ENCODE measurements around the gene EPB41L1. TPM values are rescaled to one million over a fixed set of nuclear protein-coding genes. Genes with fewer than 3 reads are reported as not detected.

The EPB41L1 gene
- polyA plus RNA-seq, 3 donors = 0.05 TPM; not detected in 2

DNA sequence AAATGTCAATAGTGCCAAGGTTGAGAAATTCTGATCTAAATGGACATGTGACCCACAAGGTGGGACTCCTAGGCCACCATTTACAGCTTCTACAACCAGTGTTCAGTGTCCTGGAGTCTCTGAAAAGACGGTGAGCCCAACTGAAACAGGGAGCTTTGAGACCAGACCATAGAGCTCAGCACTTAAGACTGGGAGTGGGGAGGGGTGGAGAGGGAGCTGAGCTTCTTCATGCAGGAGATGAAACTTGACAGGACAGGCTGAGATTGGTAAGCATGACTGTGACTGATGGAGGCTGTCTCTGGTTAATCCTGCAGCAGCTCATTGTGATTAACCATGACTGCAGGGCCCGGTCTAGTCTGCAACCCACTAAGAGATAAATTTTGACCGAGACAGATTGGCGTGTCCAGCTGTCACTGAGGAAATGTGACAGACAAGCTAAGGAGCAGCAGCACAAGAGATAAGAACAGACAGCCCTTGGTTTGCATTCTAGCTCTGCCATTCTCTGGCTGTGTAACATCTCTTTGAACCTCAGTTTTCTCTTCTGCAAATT, 80.3 kb downstream of the EPB41L1 start:
- Histone ChIP-seq H3K36me3 (replicated peaks in 1 of 2; ENCODE audit: control insufficient read depth in 1 of 2, insufficient read depth in 2 of 2, low read length in 2 of 2) (peaks cover 5 to 11% of the 10 kb centered on the region in 2 donors), H3K79me2 (ENCODE audit: insufficient read depth, low read length) (peaks cover 35% of the 10 kb centered on the region), H3K9ac (ENCODE audit: insufficient read depth, low read length, poor library complexity, severe bottlenecking) (no peak overlapping the region), H3K4me3 (replicated peaks in 1 of 3; ENCODE audit: low read depth in 2 of 3, low read length in 3 of 3) (no peak overlapping the region), H3K4me2 (replicated peaks; ENCODE audit: extremely low read depth, low read length, poor library complexity, severe bottlenecking) (no peak overlapping the region), H3K27me3 (ENCODE audit: control insufficient read depth in 2 of 2, insufficient read depth in 2 of 2, low read length in 2 of 2) (no peaks in the 10 kb centered on the region), H3K4me1 (ENCODE audit: control insufficient read depth in 1 of 2, insufficient read depth in 2 of 2, low read length in 2 of 2) (peaks cover 13 to 20% of the 10 kb centered on the region in 2 donors), H3K9me3 (replicated peaks in 1 of 2; ENCODE audit: control insufficient read depth in 1 of 2, insufficient read depth in 1 of 2, low read length in 2 of 2) (no peaks in the 10 kb centered on the region), H2AFZ (ENCODE audit: insufficient read depth, low read depth, low read length, poor library complexity, severe bottlenecking) (peak overlapping the region; percentile 100), H3K27ac (ENCODE audit: low read depth in 1 of 2, low read length in 2 of 2) (no peak overlapping the region), H4K20me1 (ENCODE audit: insufficient read depth, low read length) (peaks cover 9% of the 10 kb centered on the region)
- Mint-ChIP-seq H3K36me3 (peaks cover 7 to 10% of the 10 kb centered on the region in 2 donors), H3K9me3 (peaks cover 0 to 1% (median 0%) of the 10 kb centered on the region in 7 donors), H3K27ac (peak overlapping the region in 1 of 7 donors; percentile 28), H3K27me3 (ENCODE audit: low read depth in 3 of 3) (peaks cover 2 to 7% (median 3%) of the 10 kb centered on the region in 3 donors), H3K4me1 (peaks cover 25% of the 10 kb centered on the region), H3K4me3 (no peak overlapping the region)
- 95% methylated on average over 3 of the region's 4 CpGs for WGBS (ENCODE audit: insufficient coverage)
- intact Hi-C loops (cut with micrococcal nuclease) = no loop called here
- no peak for DNase-seq
- TF ChIP-seq, protein P1, sequence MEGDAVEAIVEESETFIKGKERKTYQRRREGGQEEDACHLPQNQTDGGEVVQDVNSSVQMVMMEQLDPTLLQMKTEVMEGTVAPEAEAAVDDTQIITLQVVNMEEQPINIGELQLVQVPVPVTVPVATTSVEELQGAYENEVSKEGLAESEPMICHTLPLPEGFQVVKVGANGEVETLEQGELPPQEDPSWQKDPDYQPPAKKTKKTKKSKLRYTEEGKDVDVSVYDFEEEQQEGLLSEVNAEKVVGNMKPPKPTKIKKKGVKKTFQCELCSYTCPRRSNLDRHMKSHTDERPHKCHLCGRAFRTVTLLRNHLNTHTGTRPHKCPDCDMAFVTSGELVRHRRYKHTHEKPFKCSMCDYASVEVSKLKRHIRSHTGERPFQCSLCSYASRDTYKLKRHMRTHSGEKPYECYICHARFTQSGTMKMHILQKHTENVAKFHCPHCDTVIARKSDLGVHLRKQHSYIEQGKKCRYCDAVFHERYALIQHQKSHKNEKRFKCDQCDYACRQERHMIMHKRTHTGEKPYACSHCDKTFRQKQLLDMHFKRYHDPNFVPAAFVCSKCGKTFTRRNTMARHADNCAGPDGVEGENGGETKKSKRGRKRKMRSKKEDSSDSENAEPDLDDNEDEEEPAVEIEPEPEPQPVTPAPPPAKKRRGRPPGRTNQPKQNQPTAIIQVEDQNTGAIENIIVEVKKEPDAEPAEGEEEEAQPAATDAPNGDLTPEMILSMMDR (IDR thresholded peaks at IDR 0.05) = no peak

DNA sequence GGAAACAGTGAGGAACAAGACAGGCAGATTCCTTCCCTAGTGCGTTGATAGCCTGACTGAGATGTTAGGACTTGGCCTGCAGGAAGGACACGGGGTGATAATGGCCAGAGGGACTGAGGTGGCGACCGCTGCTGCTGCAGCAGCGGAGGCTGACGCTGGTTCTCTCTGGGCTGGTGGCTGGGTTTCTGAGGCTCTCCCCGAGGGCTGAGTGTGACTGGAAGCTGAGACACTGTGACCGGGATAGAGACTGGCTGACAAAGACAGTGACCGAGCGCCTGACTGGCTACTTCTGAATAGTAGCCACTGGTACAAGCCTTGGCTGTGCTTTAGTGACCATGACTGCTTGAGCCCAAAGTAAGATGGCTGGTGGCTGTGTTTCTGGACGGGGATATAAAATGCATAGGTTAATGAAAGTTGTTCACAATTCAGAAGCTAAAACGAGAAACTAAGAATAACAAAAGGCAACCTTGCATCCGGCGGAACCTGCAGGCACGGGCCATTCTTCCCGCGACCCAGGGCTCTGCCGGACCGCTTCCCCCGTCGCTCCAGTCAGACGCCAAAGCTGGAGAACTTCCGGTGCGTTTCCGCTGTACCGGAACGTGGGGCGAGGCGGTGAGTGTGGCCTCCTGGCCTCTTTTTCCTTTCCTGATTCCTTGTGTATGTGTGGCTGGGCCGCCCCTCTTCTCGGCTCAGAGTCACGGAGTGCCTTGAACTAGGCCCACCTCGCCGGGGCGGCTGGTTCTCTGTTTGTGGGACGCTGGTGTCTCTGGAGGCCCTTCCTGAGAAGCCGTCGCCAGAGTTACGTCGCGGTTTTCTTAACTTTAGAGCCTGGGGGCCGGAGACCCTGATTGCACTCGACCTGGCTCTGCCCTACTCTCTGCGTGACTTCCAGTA, 81.6 kb downstream of the EPB41L1 start, which contains the start of gene AAR2:
AAR2 (plus strand) TSS at position 587 of the 894 bp plus-strand sequence. CDS start 3,391 bp downstream, outside the sequence.
- Histone ChIP-seq H3K79me2 (ENCODE audit: insufficient read depth, low read length) (peaks cover 44% of the 10 kb centered on the region), H3K4me1 (ENCODE audit: control insufficient read depth in 1 of 2, insufficient read depth in 2 of 2, low read length in 2 of 2) (peaks cover 13 to 20% of the 10 kb centered on the region in 2 donors), H3K9me3 (replicated peaks in 1 of 2; ENCODE audit: control insufficient read depth in 1 of 2, insufficient read depth in 1 of 2, low read length in 2 of 2) (no peaks in the 10 kb centered on the region), H3K9ac (ENCODE audit: insufficient read depth, low read length, poor library complexity, severe bottlenecking) (peak within 1 kb of the TSS; percentile 90), H2AFZ (ENCODE audit: insufficient read depth, low read depth, low read length, poor library complexity, severe bottlenecking) (peak within 1 kb of the TSS; percentile 100), H3K27ac (ENCODE audit: low read depth in 1 of 2, low read length in 2 of 2) (peak within 1 kb of the TSS; percentile 64 to 86), H3K4me2 (replicated peaks; ENCODE audit: extremely low read depth, low read length, poor library complexity, severe bottlenecking) (peak within 1 kb of the TSS; percentile 83), H3K27me3 (ENCODE audit: control insufficient read depth in 2 of 2, insufficient read depth in 2 of 2, low read length in 2 of 2) (no peaks in the 10 kb centered on the region), H3K4me3 (replicated peaks in 1 of 3; ENCODE audit: low read depth in 2 of 3, low read length in 3 of 3) (peak within 1 kb of the TSS; percentile 50 to 93 (median 87)), H3K36me3 (replicated peaks in 1 of 2; ENCODE audit: control insufficient read depth in 1 of 2, insufficient read depth in 2 of 2, low read length in 2 of 2) (peaks cover 18 to 24% of the 10 kb centered on the region in 2 donors), H4K20me1 (ENCODE audit: insufficient read depth, low read length) (peaks cover 19% of the 10 kb centered on the region)
- peak within 1 kb of the TSS; percentile 88 to 96 (median 93) for H3K27ac Mint-ChIP-seq
- TF ChIP-seq, protein P1 (IDR thresholded peaks at IDR 0.05) = no peak
- intact Hi-C loops (cut with micrococcal nuclease) = no loop called here
- WGBS (ENCODE audit: insufficient coverage) = 26% methylated on average over 35 of the region's 44 CpGs
- peak; percentile 57 to 69 (median 65) for DNase-seq
- peaks cover 21% of the 10 kb centered on the region for H3K4me1 Mint-ChIP-seq
- H3K9me3 Mint-ChIP-seq = peaks cover 0 to 1% (median 0%) of the 10 kb centered on the region in 7 donors
- peaks cover 18 to 19% of the 10 kb centered on the region in 2 donors for H3K36me3 Mint-ChIP-seq
- H3K4me3 Mint-ChIP-seq = peak within 1 kb of the TSS; percentile 91 to 99
- peaks cover 1 to 7% (median 3%) of the 10 kb centered on the region in 3 donors for H3K27me3 Mint-ChIP-seq (ENCODE audit: low read depth in 3 of 3)

All from CD14-positive monocyte (primary cell).